Large intestine (tissue), 3 donors: ENCODE results near the gene PRDM16. TPM values are rescaled to one million over a fixed set of nuclear protein-coding genes. Genes with fewer than 3 reads are reported as not detected.

Source experiments
- DNase-seq, 2 donors: peaks; one replicate each; pipeline versions ENCODE4 v3.0.0 to v3.0.0-alpha.2; 2013
- H3K27ac ChIP-seq: one replicate; pipeline ENCODE4 v1.5.1; 2013; ENCODE audit warnings: low read length
- H3K27me3 ChIP-seq: 2 replicates; pipeline ENCODE4 v1.6.1; 2013; ENCODE audit warnings: low read length; ENCODE audit not compliant: control insufficient read depth, insufficient read depth
- H3K36me3 ChIP-seq: 2 replicates; pipeline ENCODE4 v1.6.1; 2013; ENCODE audit warnings: low read length; ENCODE audit not compliant: control insufficient read depth, insufficient read depth
- H3K4me1 ChIP-seq: one replicate; pipeline ENCODE4 v1.6.1; 2013; ENCODE audit warnings: low read length; ENCODE audit not compliant: control insufficient read depth, insufficient read depth
- H3K4me3 ChIP-seq: one replicate; pipeline ENCODE4 v1.5.1; 2013; ENCODE audit warnings: low read length
- H3K9me3 ChIP-seq: one replicate; pipeline ENCODE4 v1.6.1; 2013; ENCODE audit warnings: mild to moderate bottlenecking, low read depth, low read length, moderate library complexity; ENCODE audit not compliant: control insufficient read depth
- WGBS: methylation state at CpG from one replicate; pipeline ENCODE4 v1.1.5; 2013; ENCODE audit warnings: low lambda C conversion rate; ENCODE audit not compliant: insufficient coverage; 5-methylcytosine and 5-hydroxymethylcytosine counted together
- polyA plus RNA-seq: library from polyadenylated mRNA; unstranded; fragments of 120-200 nt; gene quantifications from one replicate; pipeline ENCODE4 v1.2.1, GENCODE V29; 2013

The PRDM16 gene
- polyA plus RNA-seq, 1 donor: 20.6 TPM

DNA sequence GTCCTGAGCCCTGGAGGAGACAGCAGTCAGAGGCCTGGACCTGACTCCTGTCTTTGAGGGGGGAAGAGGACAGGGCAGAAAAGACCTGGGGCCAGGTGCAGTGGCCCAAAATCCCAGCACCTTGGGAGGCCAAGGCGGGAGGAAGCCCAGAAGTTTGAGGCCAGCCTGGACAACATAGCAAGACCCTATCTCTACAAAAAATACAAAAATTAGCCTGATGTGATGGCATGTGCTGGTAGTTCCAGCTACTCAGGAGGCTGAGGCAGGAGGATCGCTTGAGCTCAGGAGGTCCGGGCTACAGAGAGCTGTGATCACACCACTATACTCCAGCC is 280.9 kb downstream of the PRDM16 start:
- no CpG with 5 or more reads among the region's 3 CpGs for WGBS
- DNase-seq: no peak
- peak overlapping the region; percentile 60 for H3K27ac ChIP-seq
- no peaks in the 10 kb centered on the region for H3K9me3 ChIP-seq
- H3K4me3 ChIP-seq: no peak overlapping the region
- peaks cover 49% of the 10 kb centered on the region for H3K4me1 ChIP-seq
- H3K36me3 ChIP-seq: no peaks in the 10 kb centered on the region
- no peaks in the 10 kb centered on the region for H3K27me3 ChIP-seq

DNA sequence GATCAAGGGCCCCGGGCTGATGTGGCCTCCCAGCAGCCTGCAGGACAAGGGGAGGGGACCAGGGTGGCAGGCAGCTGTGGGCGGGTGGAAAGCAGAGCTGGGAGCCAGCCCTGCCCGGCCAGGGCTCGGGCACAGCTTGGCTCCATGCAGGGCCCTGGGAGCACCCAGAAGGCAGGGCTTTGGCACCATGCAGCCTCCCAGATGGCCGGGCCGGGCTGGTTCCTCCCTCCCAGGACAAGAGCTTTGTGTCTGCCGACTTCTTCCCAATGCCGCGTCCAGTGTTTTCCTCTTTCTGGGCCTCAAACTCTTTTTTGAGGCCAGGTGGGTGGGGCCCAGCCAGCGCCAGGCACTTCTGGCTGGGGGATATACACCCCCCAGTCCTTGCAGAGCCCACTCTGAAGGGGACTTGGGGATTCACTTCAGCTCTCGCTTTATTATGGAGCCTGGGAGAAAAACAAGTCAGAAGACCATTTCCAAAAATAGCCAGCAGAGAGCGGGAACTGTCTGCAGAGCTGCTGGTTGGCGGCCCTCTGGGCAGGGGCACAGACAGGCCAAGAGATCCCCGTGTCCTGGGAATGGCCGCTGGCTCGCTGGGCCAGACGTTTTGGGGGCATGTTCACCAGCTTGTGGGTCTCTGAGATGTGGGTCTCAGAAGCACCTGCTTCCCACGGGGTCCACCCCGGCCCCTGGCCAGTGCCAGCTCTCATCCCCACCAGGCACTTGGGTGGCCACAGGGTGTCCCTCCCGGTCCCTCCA is 281.7 kb downstream of the PRDM16 start:
- no CpG with 5 or more reads among the region's 20 CpGs for WGBS
- no peaks in the 10 kb centered on the region for H3K36me3 ChIP-seq
- peaks cover 57% of the 10 kb centered on the region for H3K4me1 ChIP-seq
- no peaks in the 10 kb centered on the region for H3K9me3 ChIP-seq
- no peak for DNase-seq
- no peaks in the 10 kb centered on the region for H3K27me3 ChIP-seq
- H3K27ac ChIP-seq: no peak overlapping the region
- H3K4me3 ChIP-seq: no peak overlapping the region

DNA sequence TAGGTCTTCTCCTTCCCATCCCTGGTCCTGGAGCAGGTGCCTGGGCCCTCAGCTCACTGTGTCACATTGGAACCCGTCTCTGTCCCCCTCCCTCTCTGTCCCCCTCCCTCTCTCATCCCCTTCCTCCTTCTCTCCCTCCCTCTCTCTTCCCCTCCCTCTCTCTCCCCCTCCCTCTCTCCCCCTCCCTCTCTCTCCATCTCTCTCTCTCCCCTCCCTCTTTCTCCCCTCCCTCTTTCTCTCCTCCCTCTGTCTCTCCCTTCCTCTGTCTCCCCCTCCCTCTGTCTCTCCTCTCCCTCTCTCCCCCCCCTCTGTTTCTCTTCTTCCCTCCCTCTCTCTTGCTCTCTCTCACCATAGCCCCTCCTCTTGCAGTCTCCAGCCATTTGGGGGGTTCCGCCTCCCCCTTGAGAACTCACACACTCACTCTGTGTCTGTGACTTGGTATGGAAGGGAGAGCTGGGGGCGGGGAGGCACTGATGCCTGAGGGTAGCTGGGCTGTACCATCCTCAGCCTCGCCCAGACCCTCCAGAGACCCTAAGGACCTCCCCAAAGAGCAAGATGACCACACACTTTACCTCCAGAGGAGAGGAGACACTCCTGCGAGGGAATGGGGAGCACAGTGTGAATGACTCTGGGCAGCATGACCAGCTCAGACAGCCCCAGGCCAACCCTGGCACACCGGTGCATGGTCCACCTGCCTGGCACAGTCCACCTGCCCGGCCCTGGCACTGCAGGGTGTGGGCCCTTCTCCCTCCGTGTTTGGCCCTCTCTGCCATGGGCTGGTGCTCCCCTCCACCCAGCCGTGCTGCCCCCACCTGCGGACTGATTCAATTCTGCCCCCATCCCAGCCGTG is 282.7 kb downstream of the PRDM16 start:
- Histone ChIP-seq H3K9me3 (no peaks in the 10 kb centered on the region), H3K36me3 (no peaks in the 10 kb centered on the region), H3K27me3 (no peaks in the 10 kb centered on the region), H3K27ac (peak overlapping the region; percentile 42), H3K4me3 (no peak overlapping the region), H3K4me1 (peaks cover 66% of the 10 kb centered on the region)
- no peak for DNase-seq
- no CpG with 5 or more reads among the region's 11 CpGs for WGBS

GRCh38 chr1:3352299-3352951 is 283.4 kb downstream of the PRDM16 start:
- peak overlapping the region; percentile 8 for H3K27ac ChIP-seq
- WGBS: 40% methylated on average over 1 of the region's 30 CpGs
- H3K27me3 ChIP-seq: no peaks in the 10 kb centered on the region
- DNase-seq: peak in 1 of 2 donors; percentile 55
- H3K9me3 ChIP-seq: no peaks in the 10 kb centered on the region
- no peaks in the 10 kb centered on the region for H3K36me3 ChIP-seq
- H3K4me3 ChIP-seq: no peak overlapping the region
- peaks cover 73% of the 10 kb centered on the region for H3K4me1 ChIP-seq

DNA sequence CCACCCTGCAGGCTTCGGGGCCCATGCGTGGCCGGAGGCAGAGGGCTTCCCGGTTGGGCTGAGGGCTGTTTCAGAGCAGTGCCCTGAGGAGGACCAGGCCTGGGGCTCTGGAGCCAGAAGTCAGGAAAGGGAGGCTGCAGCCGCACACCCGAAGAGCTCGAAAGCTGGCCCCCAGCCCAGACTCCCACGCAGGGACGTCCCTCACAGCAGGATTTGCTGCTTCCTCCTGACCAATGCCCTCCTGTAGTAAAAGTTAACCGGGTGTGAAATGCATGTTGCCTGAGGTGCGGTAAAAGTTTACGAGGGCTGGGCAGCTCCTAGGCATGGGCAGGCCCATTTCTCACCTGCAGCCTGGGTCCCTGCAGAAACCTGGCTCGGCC is 283.9 kb downstream of the PRDM16 start:
- Histone ChIP-seq H3K27ac (peak overlapping the region; percentile 8), H3K4me3 (no peak overlapping the region), H3K9me3 (no peaks in the 10 kb centered on the region), H3K36me3 (no peaks in the 10 kb centered on the region), H3K4me1 (peaks cover 71% of the 10 kb centered on the region), H3K27me3 (no peaks in the 10 kb centered on the region)
- peak; percentile 44 to 53 for DNase-seq
- WGBS: no CpG with 5 or more reads among the region's 13 CpGs

GRCh38 chr1:3353876-3354275 is 284.9 kb downstream of the PRDM16 start:
- WGBS: 80% methylated on average over 1 of the region's 8 CpGs
- Histone ChIP-seq H3K9me3 (no peaks in the 10 kb centered on the region), H3K27me3 (no peaks in the 10 kb centered on the region), H3K4me3 (no peak overlapping the region), H3K4me1 (peaks cover 62% of the 10 kb centered on the region), H3K36me3 (no peaks in the 10 kb centered on the region), H3K27ac (peak overlapping the region; percentile 57)
- DNase-seq: peak; percentile 77 to 89

DNA sequence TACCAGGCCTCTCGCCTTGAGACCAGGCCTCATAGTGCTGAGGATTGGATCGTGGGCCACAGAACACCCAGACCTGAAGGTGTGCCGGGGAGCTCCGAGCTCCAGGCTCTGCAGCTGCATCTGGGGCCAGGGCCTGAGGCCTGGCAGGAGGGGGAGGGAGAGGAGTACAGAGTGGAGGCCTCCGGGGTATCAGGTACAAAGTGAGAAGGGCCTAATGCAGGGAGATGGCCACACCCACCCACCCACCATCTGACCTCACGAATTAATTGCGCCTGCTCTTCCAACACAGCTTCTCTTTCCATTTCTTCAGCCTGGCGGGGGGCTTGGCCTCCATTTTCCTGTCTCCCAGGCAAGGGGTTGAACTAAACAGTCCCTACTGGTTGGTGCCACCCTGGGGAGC is 286.1 kb downstream of the PRDM16 start:
- no peak overlapping the region for H3K4me3 ChIP-seq
- no peaks in the 10 kb centered on the region for H3K9me3 ChIP-seq
- H3K27ac ChIP-seq: peak overlapping the region; percentile 57
- WGBS: no CpG with 5 or more reads among the region's 8 CpGs
- DNase-seq: peak; percentile 44 to 72
- peaks cover 50% of the 10 kb centered on the region for H3K4me1 ChIP-seq
- no peaks in the 10 kb centered on the region for H3K27me3 ChIP-seq
- no peaks in the 10 kb centered on the region for H3K36me3 ChIP-seq

- Histone ChIP-seq H3K4me1 (peaks cover 46% of the 10 kb centered on the region), H3K9me3 (no peaks in the 10 kb centered on the region), H3K27ac (peak overlapping the region; percentile 57), H3K27me3 (no peaks in the 10 kb centered on the region), H3K4me3 (no peak overlapping the region), H3K36me3 (no peaks in the 10 kb centered on the region)
- DNase-seq: peak; percentile 69 to 90
- WGBS: no CpG with 5 or more reads among the region's 37 CpGs
Observed at GRCh38 chr1:3355894-3356826, 287.2 kb downstream of the PRDM16 start.

DNA sequence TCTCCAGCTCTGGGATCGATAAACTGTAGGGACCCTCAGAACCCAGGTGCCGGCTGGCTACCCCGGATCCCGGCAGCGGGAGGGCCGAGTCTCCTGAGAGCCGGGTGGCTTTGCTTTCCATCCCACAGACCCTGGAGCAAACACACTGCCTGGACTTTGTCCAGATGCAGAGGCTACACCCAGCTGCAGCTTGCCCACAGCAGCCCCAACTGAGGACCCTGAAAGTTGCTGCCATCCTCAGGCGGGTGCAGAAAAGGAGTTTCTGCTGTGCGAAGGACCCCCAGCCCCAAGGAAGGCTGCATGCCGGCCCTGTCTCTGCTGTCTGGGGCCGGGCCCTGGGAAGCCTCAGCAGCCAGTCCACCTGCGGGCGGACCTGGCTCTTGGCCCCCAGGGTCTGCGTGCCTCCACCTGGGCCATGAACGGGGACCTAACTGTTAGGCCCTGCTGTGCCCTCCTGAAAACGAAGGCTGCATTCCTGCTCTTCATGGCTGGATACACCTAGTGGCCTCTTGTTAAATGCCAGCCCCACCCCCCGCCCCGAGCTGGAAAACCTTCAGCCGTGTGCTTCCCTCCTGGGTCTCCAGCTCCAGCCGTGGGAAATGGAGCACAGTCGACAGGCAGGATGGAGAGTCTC is 287.9 kb downstream of the PRDM16 start:
- H3K4me3 ChIP-seq: no peak overlapping the region
- H3K27me3 ChIP-seq: no peaks in the 10 kb centered on the region
- no peaks in the 10 kb centered on the region for H3K36me3 ChIP-seq
- peaks cover 46% of the 10 kb centered on the region for H3K4me1 ChIP-seq
- no CpG with 5 or more reads among the region's 21 CpGs for WGBS
- DNase-seq: peak in 1 of 2 donors; percentile 62
- H3K27ac ChIP-seq: no peak overlapping the region
- no peaks in the 10 kb centered on the region for H3K9me3 ChIP-seq
